Endothelial cell of umbilical vein (primary cell): ENCODE results near the gene TIGD1. TPM values are rescaled to one million over a fixed set of nuclear protein-coding genes. Genes with fewer than 3 reads are reported as not detected.

Experiments used
- BruUV-seq: library from RNA; stranded (reverse); fragments of 400-500 nt; replicated peaks from 2 replicates; lab custom pipeline; 2021; lab: Mats Ljungman, UMichigan
- CTCF ChIA-PET: fragments of 300-600, 350-600 bp; sonication (Branson Sonifier 250); formaldehyde crosslinking; loops from one replicate; lab custom pipeline; 2021; ENCODE audit warnings: antibody characterized with exemption, inconsistent platforms; lab: Charles Lee
- POLR2A ChIA-PET: fragments of 300-600, 350-600 bp; sonication (Branson Sonifier 250); formaldehyde crosslinking; loops from one replicate; lab custom pipeline; 2021; ENCODE audit warnings: antibody characterized with exemption, inconsistent platforms; lab: Charles Lee
- DNase-seq: peaks from one replicate; pipeline ENCODE4 v3.0.0-alpha.2; 2011; ENCODE audit warnings: low read depth, low spot score
- FAIRE-seq: peaks from 2 replicates; lab custom pipeline; 2011; peaks lifted over from hg19 to GRCh38; lab: Jason Lieb, UNC
- H2AFZ ChIP-seq: 2 replicates; pipeline ENCODE4 v1.6.0; 2012; ENCODE audit warnings: low read depth, low read length, control low read depth, inconsistent platforms
- H3K27ac ChIP-seq: 2 replicates; pipeline ENCODE4 v1.5.1; 2011; ENCODE audit warnings: low read depth, mild to moderate bottlenecking, control low read depth, low read length, moderate library complexity; ENCODE audit not compliant: insufficient read depth
- H3K27me3 ChIP-seq, 2 experiments: 2 replicates each; pipeline versions ENCODE4 v1.6.0 to v1.6.1; 2011; ENCODE audit warnings: low read length in 2 of 2, mixed read lengths in 1 of 2; ENCODE audit not compliant: control insufficient read depth in 2 of 2, insufficient read depth in 2 of 2
- H3K36me3 ChIP-seq, 2 experiments: 2 replicates in 1 of 2; 3 replicates in 1 of 2; pipeline ENCODE4 v1.5.1; 2011; ENCODE audit warnings: low read length in 2 of 2, mild to moderate bottlenecking in 1 of 2, moderate library complexity in 1 of 2; ENCODE audit not compliant: control insufficient read depth in 2 of 2, insufficient read depth in 2 of 2; ENCODE audit errors: extremely low read depth in 1 of 2
- H3K4me1 ChIP-seq: 3 replicates; pipeline ENCODE4 v1.5.1; 2011; ENCODE audit warnings: mild to moderate bottlenecking, low read length; ENCODE audit not compliant: control insufficient read depth, insufficient read depth; ENCODE audit errors: extremely low read depth
- H3K4me2 ChIP-seq: 2 replicates; pipeline ENCODE4 v1.6.1; 2011; ENCODE audit warnings: low read length, control low read depth, mixed read lengths; ENCODE audit not compliant: insufficient read depth
- H3K4me3 ChIP-seq, 3 experiments: fragments of 200-600 bp in 1 of 3; sonication (generic), shearing (Covaris generic) in 1 of 3; replicated peaks in 1 of 3; 2 replicates each; pipeline ENCODE4 v1.5.1; 2011 to 2016; ENCODE audit warnings: control low read depth in 3 of 3, low read length in 3 of 3, mild to moderate bottlenecking in 2 of 3, inconsistent platforms in 1 of 3, low read depth in 1 of 3, moderate library complexity in 1 of 3; ENCODE audit not compliant: insufficient read depth in 1 of 3
- H3K79me2 ChIP-seq: 2 replicates; pipeline ENCODE4 v1.6.0; 2012; ENCODE audit warnings: low read length, inconsistent platforms; ENCODE audit not compliant: control insufficient read depth, insufficient read depth
- H3K9ac ChIP-seq: replicated peaks from 2 replicates; pipeline ENCODE3; 2011; ENCODE audit warnings: low read length, control low read depth; ENCODE audit not compliant: insufficient read depth; ENCODE audit errors: extremely low read depth
- H3K9me1 ChIP-seq: replicated peaks from 3 replicates; pipeline ENCODE4 v1.6.0; 2011; ENCODE audit warnings: mild to moderate bottlenecking, low read length; ENCODE audit not compliant: control insufficient read depth, insufficient read depth; ENCODE audit errors: extremely low read depth
- H3K9me3 ChIP-seq: replicated peaks from 2 replicates; pipeline ENCODE4 v1.5.1; 2012; ENCODE audit warnings: low read length, inconsistent platforms; ENCODE audit not compliant: control insufficient read depth, insufficient read depth
- H4K20me1 ChIP-seq: replicated peaks from 2 replicates; pipeline ENCODE3; 2011; ENCODE audit warnings: mild to moderate bottlenecking, low read length; ENCODE audit not compliant: control insufficient read depth, insufficient read depth; ENCODE audit errors: extremely low read depth
- EZH2 ChIP-seq: IDR thresholded peaks from 2 replicates; pipeline ENCODE4 v1.6.1; 2012; ENCODE audit warnings: borderline replicate concordance, low read depth, mild to moderate bottlenecking, moderate library complexity, low read length, inconsistent platforms; ENCODE audit not compliant: severe bottlenecking
- FOS ChIP-seq: IDR thresholded peaks from 2 replicates; pipeline ENCODE4 v1.6.1; 2011; ENCODE audit warnings: mild to moderate bottlenecking, low read length, moderate library complexity, borderline replicate concordance; ENCODE audit not compliant: insufficient read depth
- GATA2 ChIP-seq: IDR thresholded peaks from 2 replicates; pipeline ENCODE4 v1.7.0; 2011; ENCODE audit warnings: low read depth, mild to moderate bottlenecking, moderate library complexity, mixed read lengths, low read length; ENCODE audit not compliant: insufficient read length, insufficient read depth
- JUN ChIP-seq: IDR thresholded peaks from 2 replicates; pipeline ENCODE4 v1.6.1; 2011; ENCODE audit warnings: borderline replicate concordance, low read depth; ENCODE audit not compliant: insufficient read length, insufficient read depth
- MYC ChIP-seq: IDR thresholded peaks from one replicate; pipeline ENCODE4 v1.6.1; 2011; ENCODE audit warnings: mild to moderate bottlenecking, low read depth, low read length
- POLR2A ChIP-seq: IDR thresholded peaks from 2 replicates; pipeline ENCODE4 v1.6.1; 2012; ENCODE audit warnings: low read depth, mild to moderate bottlenecking, control low read depth, low read length
- POLR2AphosphoS5 ChIP-seq: IDR thresholded peaks from 2 replicates; pipeline ENCODE4 v1.6.1; 2012; ENCODE audit warnings: low read depth, mild to moderate bottlenecking, control low read depth, low read length, moderate library complexity; ENCODE audit not compliant: insufficient read depth
- dilution Hi-C: fragments of 300-500 bp; cut with MboI; formaldehyde crosslinking; loops from one replicate; pipeline ENCODE4 v1.15.0; 2019; ENCODE audit warnings: low sequenced_read_pairs; ENCODE audit not compliant: extremely low pct_ligation_motif_present
- intact Hi-C: fragments of 100-400 bp; cut with micrococcal nuclease; formaldehyde crosslinking; loops from one replicate; pipeline ENCODE4 v1.10.0; 2022
- polyA plus RNA-seq, 4 experiments: library from polyadenylated mRNA; depleted of rRNA in 3 of 4; stranded (reverse) in 3 of 4; unstranded in 1 of 4; fragments of >200 nt; gene quantifications; 2 replicates each; pipeline versions ENCODE4 v1.2.1 to v1.2.3, GENCODE V29; 2011 to 2012; ENCODE audit warnings: missing spikeins in 1 of 4
- total RNA-seq: library from RNA; stranded (reverse); gene quantifications from 2 replicates; pipeline ENCODE4 v1.2.3, GENCODE V29; 2021
- TF ChIP-seq, protein P1 (sequence below), 2 donors: IDR thresholded peaks; 1 replicate in 1 of 2; 2 replicates in 1 of 2; pipeline ENCODE4 v1.5.1; 2011; ENCODE audit warnings: low read length in 2 of 2, mild to moderate bottlenecking in 2 of 2, moderate library complexity in 2 of 2, control low read depth in 1 of 2, inconsistent platforms in 1 of 2, low read depth in 1 of 2; ENCODE audit not compliant: insufficient read depth in 1 of 2; ENCODE audit errors: extremely low read depth in 1 of 2
- TF ChIP-seq, protein P2 (sequence below): IDR thresholded peaks from 2 replicates; pipeline ENCODE4 v1.6.1; 2011; ENCODE audit not compliant: insufficient read depth, insufficient read length

TIGD1 gene
- total and polyA plus RNA-seq, 2 donors (not counting 3 experiments of a cell fraction or from before 2014, with no cell fraction given): 1.6 to 3.3 TPM

DNA sequence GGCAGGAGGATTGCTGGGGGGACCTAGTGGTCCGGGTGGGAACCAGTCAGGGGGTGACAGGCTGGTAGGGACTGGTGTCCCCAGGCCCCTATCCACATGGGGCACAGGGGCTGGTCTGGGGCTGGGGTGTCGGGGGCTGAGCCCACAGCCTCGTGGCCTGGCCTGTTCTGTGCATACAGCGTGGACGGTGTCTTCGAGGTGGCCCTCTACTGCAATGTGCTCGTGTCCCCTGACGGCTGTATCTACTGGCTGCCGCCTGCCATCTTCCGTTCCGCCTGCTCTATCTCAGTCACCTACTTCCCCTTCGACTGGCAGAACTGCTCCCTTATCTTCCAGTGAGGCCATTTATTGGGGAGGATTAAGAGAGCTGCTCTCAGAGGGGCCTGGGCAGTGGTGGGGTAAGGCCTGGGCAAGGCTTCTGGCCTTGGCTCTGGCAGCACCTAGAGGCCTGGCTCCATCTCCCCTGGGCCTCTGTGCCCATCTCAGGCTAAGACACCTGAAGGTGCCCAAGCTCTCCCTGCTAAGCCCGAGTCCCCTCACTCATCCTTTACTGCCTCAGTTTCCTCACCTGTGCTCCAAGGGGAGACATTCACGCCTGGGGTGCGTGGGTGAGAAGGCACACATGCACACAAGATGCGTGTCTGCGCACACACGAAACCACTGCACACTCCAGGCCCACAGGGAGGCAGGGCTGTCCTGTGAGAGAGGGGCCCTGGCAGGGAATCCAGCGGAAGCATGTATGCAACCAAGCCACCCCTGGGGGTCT, 9.0 kb downstream of the TIGD1 start:
- FAIRE-seq (no peak), DNase-seq (no peak)
- dilution Hi-C loops: no loop called here
- no peak overlapping the region for H2AFZ ChIP-seq
- H3K9ac ChIP-seq: no peak overlapping the region
- no peaks in the 10 kb centered on the region for H3K9me3 ChIP-seq
- no peak overlapping the region for H3K4me3 ChIP-seq
- H3K4me2 ChIP-seq: no peak overlapping the region
- H3K9me1 ChIP-seq: no peaks in the 10 kb centered on the region
- ChIA-PET POLR2A (no interaction called here), CTCF (no interaction called here)
- no peaks in the 10 kb centered on the region for H3K79me2 ChIP-seq
- no peaks in the 10 kb centered on the region for H3K36me3 ChIP-seq
- H4K20me1 ChIP-seq: no peaks in the 10 kb centered on the region
- no TSS peak for BruUV-seq
- intact Hi-C loops: no loop called here
- no peaks in the 10 kb centered on the region for H3K27me3 ChIP-seq
- H3K27ac ChIP-seq: no peak overlapping the region
- H3K4me1 ChIP-seq: no peaks in the 10 kb centered on the region
- TF ChIP-seq, protein P1, sequence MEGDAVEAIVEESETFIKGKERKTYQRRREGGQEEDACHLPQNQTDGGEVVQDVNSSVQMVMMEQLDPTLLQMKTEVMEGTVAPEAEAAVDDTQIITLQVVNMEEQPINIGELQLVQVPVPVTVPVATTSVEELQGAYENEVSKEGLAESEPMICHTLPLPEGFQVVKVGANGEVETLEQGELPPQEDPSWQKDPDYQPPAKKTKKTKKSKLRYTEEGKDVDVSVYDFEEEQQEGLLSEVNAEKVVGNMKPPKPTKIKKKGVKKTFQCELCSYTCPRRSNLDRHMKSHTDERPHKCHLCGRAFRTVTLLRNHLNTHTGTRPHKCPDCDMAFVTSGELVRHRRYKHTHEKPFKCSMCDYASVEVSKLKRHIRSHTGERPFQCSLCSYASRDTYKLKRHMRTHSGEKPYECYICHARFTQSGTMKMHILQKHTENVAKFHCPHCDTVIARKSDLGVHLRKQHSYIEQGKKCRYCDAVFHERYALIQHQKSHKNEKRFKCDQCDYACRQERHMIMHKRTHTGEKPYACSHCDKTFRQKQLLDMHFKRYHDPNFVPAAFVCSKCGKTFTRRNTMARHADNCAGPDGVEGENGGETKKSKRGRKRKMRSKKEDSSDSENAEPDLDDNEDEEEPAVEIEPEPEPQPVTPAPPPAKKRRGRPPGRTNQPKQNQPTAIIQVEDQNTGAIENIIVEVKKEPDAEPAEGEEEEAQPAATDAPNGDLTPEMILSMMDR (IDR thresholded peaks at IDR 0.05; ENCODE audit: extremely low read depth in 1 of 2, insufficient read depth in 1 of 2, low read depth in 1 of 2, low read length in 2 of 2): no peak
- no peak for TF ChIP-seq POLR2AphosphoS5
- no peak for TF ChIP-seq POLR2A
- no peak for TF ChIP-seq EZH2
- TF ChIP-seq JUN: no peak
- no peak for TF ChIP-seq MYC
- TF ChIP-seq FOS: no peak
- no peak for TF ChIP-seq GATA2
- TF ChIP-seq, protein P2, sequence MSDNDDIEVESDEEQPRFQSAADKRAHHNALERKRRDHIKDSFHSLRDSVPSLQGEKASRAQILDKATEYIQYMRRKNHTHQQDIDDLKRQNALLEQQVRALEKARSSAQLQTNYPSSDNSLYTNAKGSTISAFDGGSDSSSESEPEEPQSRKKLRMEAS: no peak
